NCI-H1105 treated with DMSO at 0.1 percent for 48 hours (cell line): Measurements from ENCODE around the gene JMJD7.
"Not testable (repeated sequence)": the region's sequence is repeated elsewhere in the genome, so short reads cannot be mapped to it uniquely, and the experiment has no call there.

Experiments used
- DNase-seq: peaks from one replicate; lab custom pipeline; 2025; lab: John Stamatoyannopoulos, UW

The JMJD7 gene

GRCh38 chr15:41822957-41823356, 4.9 kb upstream of the JMJD7 start:
- no peak for DNase-seq

- no peak for DNase-seq
Measured at GRCh38 chr15:41823502-41823901, 4.4 kb upstream of the JMJD7 start.

GRCh38 chr15:41824062-41824745, 3.7 kb upstream of the JMJD7 start:
- DNase-seq: no peak

- no peak for DNase-seq
Measured at GRCh38 chr15:41825145-41825544, 2.7 kb upstream of the JMJD7 start.

DNA sequence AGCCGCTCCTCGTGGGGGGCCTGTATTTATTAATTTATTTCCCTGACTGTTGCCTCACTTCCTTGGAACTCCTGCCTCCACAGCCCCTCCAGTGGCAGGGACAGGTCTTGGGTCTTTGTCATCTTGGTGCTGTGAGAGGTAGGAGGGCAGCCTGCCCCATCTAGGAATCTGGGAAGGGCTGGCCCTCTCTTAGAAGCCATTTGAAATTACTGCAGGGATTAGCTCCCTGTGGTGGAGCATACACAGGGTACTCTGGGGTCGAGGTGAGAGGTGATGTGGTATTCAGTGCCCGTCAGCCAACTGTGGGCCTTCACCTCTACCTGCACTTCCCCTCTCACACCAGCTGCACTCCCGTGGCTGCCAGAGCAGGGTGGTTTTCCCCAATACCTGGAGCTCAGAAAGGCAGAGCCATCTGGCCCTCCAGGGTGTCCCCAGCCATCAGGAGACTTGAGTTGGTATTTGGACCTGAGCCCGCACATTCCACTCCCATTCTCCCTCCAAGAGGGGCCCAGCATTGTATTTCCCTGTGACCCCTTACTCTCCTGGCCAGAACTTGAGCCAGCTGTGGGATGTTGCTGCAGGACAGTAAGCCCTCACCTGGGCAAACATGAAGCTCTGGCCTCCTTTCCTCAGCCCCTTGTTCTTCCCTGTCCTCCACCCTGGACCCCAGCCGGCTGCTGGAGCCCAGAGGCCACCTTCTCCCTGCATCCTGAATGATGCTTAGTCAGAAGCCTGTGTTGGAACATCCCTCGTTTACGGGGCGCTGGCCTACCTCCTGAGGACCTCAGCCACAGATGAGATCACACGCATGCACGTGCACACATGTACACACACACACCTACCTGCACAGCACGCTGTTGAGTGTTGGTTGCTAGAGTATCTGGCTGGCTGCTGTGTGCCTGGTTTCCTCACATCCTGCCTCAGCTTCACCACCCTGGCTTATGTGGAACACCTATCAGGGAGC, 2.0 kb upstream of the JMJD7 start:
- no peak for DNase-seq

GRCh38 chr15:41827290-41827879, 507 bp upstream of the JMJD7 start:
- DNase-seq: peak; percentile 7

- no peak for DNase-seq
Measured at GRCh38 chr15:41828807-41829141, 882 bp downstream of the JMJD7 start.

- DNase-seq: no peak
Measured at GRCh38 chr15:41829959-41830646, 2.2 kb downstream of the JMJD7 start.

- DNase-seq: not testable (repeated sequence)
Measured at GRCh38 chr15:41831291-41831690, 3.4 kb downstream of the JMJD7 start.

DNA sequence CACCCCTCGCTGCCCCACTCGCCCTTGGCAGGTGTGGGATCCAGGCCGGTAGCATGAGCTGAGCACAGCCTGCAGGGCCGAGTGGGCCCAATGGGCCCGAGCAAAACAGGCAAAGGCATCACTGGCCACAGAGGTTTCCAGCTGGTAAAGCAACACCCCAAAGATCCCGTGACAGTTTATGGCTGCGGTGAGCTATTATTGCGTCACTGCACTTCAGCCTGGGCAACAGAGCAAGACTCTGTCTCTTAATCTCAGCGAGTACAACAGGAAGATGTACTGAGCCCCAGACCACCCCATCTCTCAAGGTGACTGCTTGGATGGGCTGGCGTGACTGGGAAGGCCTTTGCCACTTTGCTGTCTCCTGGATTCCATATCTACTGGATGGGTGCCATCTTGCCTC, 4.3 kb downstream of the JMJD7 start:
- no peak for DNase-seq

DNA sequence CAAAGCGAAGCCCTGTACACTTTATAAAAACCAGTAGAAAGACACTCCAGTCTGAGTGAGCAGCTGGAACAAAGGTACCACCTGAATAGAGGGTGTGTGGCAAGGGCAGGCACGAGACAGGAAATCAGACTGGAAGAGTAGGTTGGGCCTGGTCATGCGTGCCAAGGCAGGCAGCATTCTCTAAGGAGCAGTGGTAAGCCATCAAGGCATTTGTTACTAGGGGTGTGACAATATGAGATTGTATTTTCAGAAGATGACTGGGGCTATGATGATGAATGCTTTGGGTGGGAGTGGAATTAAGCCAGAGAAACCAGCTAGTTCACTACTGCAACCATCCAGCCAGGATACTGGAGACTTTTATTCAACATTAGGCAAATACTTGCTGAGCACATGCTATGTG, 5.0 kb downstream of the JMJD7 start:
- DNase-seq: no peak

- no peak for DNase-seq
Measured at GRCh38 chr15:41834096-41834495, 6.2 kb downstream of the JMJD7 start.

- DNase-seq: no peak
Measured at GRCh38 chr15:41836073-41836472, 8.2 kb downstream of the JMJD7 start.

- DNase-seq: no peak
Measured at GRCh38 chr15:41836713-41837454, 9.0 kb downstream of the JMJD7 start.

GRCh38 chr15:41838400-41838897, 10.6 kb downstream of the JMJD7 start, which contains the start of gene PLA2G4B:
TSS of gene PLA2G4B (plus strand) at chr15:41838847. CDS start at chr15:41838914, 67 bp downstream.
- DNase-seq: no peak

GRCh38 chr15:41839781-41840491, 12.0 kb downstream of the JMJD7 start:
- DNase-seq: no peak

GRCh38 chr15:41840673-41841072, 12.8 kb downstream of the JMJD7 start:
- no peak for DNase-seq

GRCh38 chr15:41841131-41841530, 13.2 kb downstream of the JMJD7 start:
- DNase-seq: no peak

DNA sequence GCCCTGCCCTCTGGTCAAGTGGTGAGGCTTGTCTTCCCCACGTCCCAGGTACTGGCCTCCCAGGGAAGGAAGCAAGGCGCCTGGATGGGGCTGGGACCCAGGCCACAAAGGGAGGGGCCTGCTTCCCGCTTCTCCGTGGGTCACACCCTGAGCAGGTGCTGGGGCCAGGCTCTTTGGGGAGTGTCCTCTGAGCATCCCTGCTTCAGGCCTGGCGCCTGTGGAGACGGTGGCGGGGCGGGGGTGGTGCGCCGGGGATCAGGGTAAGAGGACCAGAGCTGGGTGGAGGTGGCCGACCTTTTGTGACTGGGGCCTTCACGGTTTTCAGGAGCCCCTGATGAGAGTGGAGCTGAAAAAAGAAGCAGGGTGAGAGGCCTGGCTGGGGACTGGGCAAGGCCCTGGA, 14.3 kb downstream of the JMJD7 start:
- DNase-seq: no peak

DNA sequence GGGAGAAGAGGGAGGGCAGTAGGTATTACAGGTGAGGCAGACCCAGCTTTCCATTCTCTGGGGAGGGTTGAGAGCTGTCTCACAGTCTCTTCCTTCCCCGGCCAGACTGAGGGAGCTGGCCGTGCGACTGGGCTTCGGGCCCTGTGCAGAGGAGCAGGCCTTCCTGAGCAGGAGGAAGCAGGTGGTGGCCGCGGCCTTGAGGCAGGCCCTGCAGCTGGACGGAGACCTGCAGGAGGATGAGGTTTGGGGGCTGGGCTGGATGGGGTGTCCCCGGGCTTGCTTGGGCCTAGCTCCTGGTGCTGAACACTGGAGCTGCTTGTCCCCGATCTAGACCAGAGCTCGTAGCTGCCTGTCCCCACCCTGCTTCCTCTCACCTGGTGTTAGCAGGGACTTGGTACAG, 15.7 kb downstream of the JMJD7 start:
- no peak for DNase-seq

DNA sequence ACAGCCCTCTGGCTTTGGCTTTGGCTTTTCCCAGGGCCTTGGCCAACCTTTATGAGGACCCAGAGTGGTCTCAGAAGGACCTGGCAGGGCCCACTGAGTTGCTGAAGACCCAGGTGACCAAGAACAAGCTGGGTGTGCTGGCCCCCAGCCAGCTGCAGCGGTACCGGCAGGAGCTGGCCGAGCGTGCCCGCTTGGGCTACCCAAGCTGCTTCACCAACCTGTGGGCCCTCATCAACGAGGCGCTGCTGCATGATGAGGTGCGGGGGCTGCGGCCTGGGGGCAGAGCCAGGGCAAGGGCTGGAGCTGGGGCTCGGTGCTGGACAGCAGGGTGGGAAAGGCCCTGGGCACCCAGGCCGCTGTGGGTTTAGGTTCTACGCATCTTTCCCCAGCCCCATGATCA, 16.9 kb downstream of the JMJD7 start:
- DNase-seq: no peak
